GM12878 (cell line): ENCODE results near the gene FARS2. TPM values are rescaled to one million over a fixed set of nuclear protein-coding genes. Genes with fewer than 3 reads are reported as not detected.

Source experiments
- ATAC-seq: fragments of 200-7000 bp; cut with Tn5 transposase; 3 replicates; pipeline ENCODE4 v1.9.1; 2020; ENCODE audit warnings: mild to moderate bottlenecking, moderate library complexity
- BruUV-seq: library from RNA; stranded (reverse); fragments of 400-500 nt; replicated peaks from 2 replicates; lab custom pipeline; 2021; lab: Mats Ljungman, UMichigan
- CTCF ChIA-PET: fragments of 300-600 bp; sonication (Branson Sonifier 250); formaldehyde crosslinking; extraction: SDS; loops from one replicate; lab custom pipeline; 2021; ENCODE audit warnings: inconsistent platforms; lab: Yijun Ruan, JAX
- POLR2A ChIA-PET: fragments of 350-600 bp; formaldehyde crosslinking; extraction: SDS; loops from one replicate; lab custom pipeline; 2021; ENCODE audit warnings: inconsistent platforms; lab: Charles Lee
- RAD21 ChIA-PET: fragments of 300-600 bp; sonication (Branson Sonifier 250); formaldehyde crosslinking; loops from one replicate; lab custom pipeline; 2023; ENCODE audit warnings: antibody characterized with exemption; ENCODE audit not compliant: unreplicated experiment; lab: Charles Lee
- SMC1A ChIA-PET: fragments of 300-600 bp; sonication (Branson Sonifier 250); formaldehyde crosslinking; loops from one replicate; lab custom pipeline; 2023; ENCODE audit not compliant: unreplicated experiment, uncharacterized antibody; lab: Charles Lee
- DNase-seq: peaks from one replicate; pipeline ENCODE4 v3.0.0-alpha.2; 2011; ENCODE audit warnings: low read depth, low spot score
- FAIRE-seq: peaks from 3 replicates; lab custom pipeline; 2011; peaks lifted over from hg19 to GRCh38; lab: Jason Lieb, UNC
- H2AFZ ChIP-seq: 2 replicates; pipeline ENCODE4 v1.6.0; 2011; ENCODE audit warnings: low read depth, low read length, control low read depth; ENCODE audit not compliant: control insufficient read depth
- H3K27ac ChIP-seq: 2 replicates; pipeline ENCODE4 v1.5.1; 2011; ENCODE audit warnings: control low read depth; ENCODE audit not compliant: control insufficient read depth, insufficient read depth
- H3K27me3 ChIP-seq, 2 experiments: replicated peaks in 1 of 2; 2 replicates each; pipeline versions ENCODE4 v1.6.0 to v1.6.1; 2011; ENCODE audit warnings: low read length in 1 of 2; ENCODE audit not compliant: control insufficient read depth in 2 of 2, insufficient read depth in 2 of 2
- H3K36me3 ChIP-seq, 2 experiments: 2 replicates each; pipeline ENCODE4 v1.5.1; 2011; ENCODE audit warnings: low read length in 1 of 2; ENCODE audit not compliant: control insufficient read depth in 2 of 2, insufficient read depth in 2 of 2
- H3K4me1 ChIP-seq: 2 replicates; pipeline ENCODE4 v1.6.1; 2011; ENCODE audit warnings: mild to moderate bottlenecking, low read length, moderate library complexity, mixed read lengths; ENCODE audit not compliant: control insufficient read depth, insufficient read depth
- H3K4me2 ChIP-seq: 2 replicates; pipeline ENCODE4 v1.6.0; 2011; ENCODE audit warnings: control low read depth; ENCODE audit not compliant: control insufficient read depth, insufficient read depth
- H3K4me3 ChIP-seq: fragments of 200-600 bp; sonication (generic); 2 replicates; pipeline ENCODE4 v1.5.1; 2016
- H3K79me2 ChIP-seq: 2 replicates; pipeline ENCODE4 v1.6.0; 2011; ENCODE audit warnings: low read length; ENCODE audit not compliant: control insufficient read depth, insufficient read depth
- H3K9ac ChIP-seq: 2 replicates; pipeline ENCODE4 v1.8.0; 2011; ENCODE audit warnings: low read length, control low read depth, mixed read lengths; ENCODE audit not compliant: control insufficient read depth, insufficient read depth
- H3K9me3 ChIP-seq: replicated peaks from 3 replicates; pipeline ENCODE4 v1.5.1; 2011; ENCODE audit warnings: mild to moderate bottlenecking, low read length; ENCODE audit not compliant: control insufficient read depth, insufficient read depth
- H4K20me1 ChIP-seq: 2 replicates; pipeline ENCODE4 v1.6.0; 2011; ENCODE audit not compliant: control insufficient read depth, insufficient read depth
- BCL11A ChIP-seq: IDR thresholded peaks from 2 replicates; pipeline ENCODE4 v1.6.1; 2011; ENCODE audit warnings: low read depth, low read length
- CBX3 ChIP-seq: fragments of 200-600 bp; sonication (generic); IDR thresholded peaks from 2 replicates; pipeline ENCODE4 v1.6.1; 2016; ENCODE audit warnings: low read depth, borderline replicate concordance
- EP300 ChIP-seq, 2 experiments: fragments of 150-350 bp in 1 of 2; IDR thresholded peaks; 2 replicates each; pipeline ENCODE4 v1.6.1; 2011 to 2012; ENCODE audit warnings: low read depth in 2 of 2, low read length in 2 of 2, borderline replicate concordance in 1 of 2, improper control_type of control experiment in 1 of 2, inconsistent platforms in 1 of 2; ENCODE audit not compliant: control insufficient read depth in 1 of 2
- IKZF1 ChIP-seq: fragments of 450-650 bp; conservative IDR thresholded peaks from 2 replicates; pipeline ENCODE4 v1.6.1; 2017; ENCODE audit warnings: antibody characterized with exemption, mild to moderate bottlenecking
- MEF2A ChIP-seq: IDR thresholded peaks from 2 replicates; pipeline ENCODE4 v1.6.1; 2011; ENCODE audit warnings: low read depth, mild to moderate bottlenecking, low read length, moderate library complexity; ENCODE audit not compliant: insufficient read depth
- MXI1 ChIP-seq: fragments of 150-350 bp; IDR thresholded peaks from 2 replicates; pipeline ENCODE4 v1.6.1; 2011; ENCODE audit warnings: low read depth, mild to moderate bottlenecking, inconsistent platforms, low read length, improper control_type of control experiment
- NBN ChIP-seq: fragments of 450-650 bp; IDR thresholded peaks from 2 replicates; pipeline ENCODE4 v1.6.1; 2016
- SREBF2 ChIP-seq: IDR thresholded peaks from 2 replicates; pipeline ENCODE4 v1.6.1; 2012; ENCODE audit warnings: mild to moderate bottlenecking, low read length
- STAT1 ChIP-seq: fragments of 450-650 bp; conservative IDR thresholded peaks from 2 replicates; pipeline ENCODE4 v1.6.1; 2014; ENCODE audit warnings: antibody characterized with exemption, mild to moderate bottlenecking
- TARDBP ChIP-seq: IDR thresholded peaks from 2 replicates; pipeline ENCODE4 v1.6.1; 2016; ENCODE audit warnings: borderline replicate concordance
- TBL1XR1 ChIP-seq: IDR thresholded peaks from 2 replicates; pipeline ENCODE4 v1.6.1; 2012; ENCODE audit warnings: low read depth, low read length, improper control_type of control experiment
- ZNF274 ChIP-seq: IDR thresholded peaks from one replicate; pipeline ENCODE4 v1.8.0; 2011; ENCODE audit not compliant: insufficient read length, insufficient read depth
- WGBS: methylation state at CpG from one replicate; pipeline ENCODE4 v1.1.6; 2016; ENCODE audit warnings: low lambda C conversion rate; ENCODE audit not compliant: insufficient replicate concordance, insufficient coverage; ENCODE audit errors: missing lambda C conversion rate; 5-methylcytosine and 5-hydroxymethylcytosine counted together
- in situ Hi-C: fragments of 300-500 bp; cut with MboI; formaldehyde crosslinking; loops from 9 replicates; pipeline ENCODE4 v1.14.3; 2018; ENCODE audit warnings: mixed read lengths
- intact Hi-C: fragments of 100-400 bp; cut with micrococcal nuclease; formaldehyde crosslinking; loops from one replicate; pipeline ENCODE4 v1.14.2; 2022; ENCODE audit not compliant: unreplicated experiment
- polyA plus RNA-seq, 11 experiments: library from polyadenylated mRNA; depleted of rRNA in 4 of 11; unstranded in 6 of 11; stranded (reverse) in 5 of 11; fragments of >200 nt; fragmentation: Nextera tagmentation in 4 of 11; fragmentation: Illumina TruSeq in 1 of 11; extraction: Ambion mirVana in 4 of 11; extraction: Trizol in 1 of 11; gene quantifications; 1 replicate in 1 of 11; 2 replicates in 10 of 11; pipeline versions ENCODE4 v1.2.1 to v1.2.3, GENCODE V29; 2011 to 2016; ENCODE audit warnings: inconsistent platforms in 2 of 11, missing spikeins in 2 of 11, low read depth in 1 of 11
- total RNA-seq, 4 experiments: library from RNA; depleted of rRNA in 3 of 4; stranded (reverse); fragments of >200 nt in 3 of 4; fragmentation: Illumina TruSeq in 1 of 4; extraction: Trizol in 1 of 4; gene quantifications; 2 replicates each; pipeline versions ENCODE4 v1.2.1 to v1.2.3, GENCODE V29; 2013 to 2021

FARS2 gene
- total and polyA plus RNA-seq, 10 of the 15 experiments (the other 5 are each of a cell fraction or from before 2014, with no cell fraction given), result 16.8 to 46.7 (median 25.6) TPM

- no peak overlapping the region for H3K4me2 ChIP-seq
- no TSS peak for BruUV-seq
- H3K9ac ChIP-seq, result no peak overlapping the region
- H3K9me3 ChIP-seq, result no peaks in the 10 kb centered on the region
- CTCF ChIA-PET, result interaction anchor here (0.7 kb wide), 2 partner anchors 69 to 123 kb away, joined by 3 read pairs; no protein-coding TSS in a partner anchor
- H3K27ac ChIP-seq, result no peak overlapping the region
- no peaks in the 10 kb centered on the region for H4K20me1 ChIP-seq
- FAIRE-seq (no peak), ATAC-seq (no peak), DNase-seq (no peak)
- no peaks in the 10 kb centered on the region for H3K79me2 ChIP-seq
- TF ChIP-seq CBX3 (no peak), BCL11A (no peak), IKZF1 (no peak), EP300 (IDR thresholded peaks at IDR 0.05; ENCODE audit: borderline replicate concordance in 1 of 2, control insufficient read depth in 1 of 2, low read depth in 2 of 2, low read length in 2 of 2) (no peak), NBN (no peak), MXI1 (no peak)
- in situ Hi-C loops (no loop called here), intact Hi-C loops (no loop called here)
- H3K36me3 ChIP-seq, result no peaks in the 10 kb centered on the region
- WGBS, result 91% methylated on average over 6 of the region's 6 CpGs
- RAD21 ChIA-PET, result no interaction called here
- POLR2A ChIA-PET, result no interaction called here
- H3K4me3 ChIP-seq, result no peak overlapping the region
- H3K4me1 ChIP-seq, result peaks cover 6% of the 10 kb centered on the region
- SMC1A ChIA-PET, result no interaction called here
- no peaks in the 10 kb centered on the region for H3K27me3 ChIP-seq
- no peak overlapping the region for H2AFZ ChIP-seq
These were observed 416.1 kb downstream of the FARS2 start for GRCh38 chr6:5677219-5678000.

- Histone ChIP-seq H3K9ac (no peak overlapping the region), H4K20me1 (no peaks in the 10 kb centered on the region), H3K4me2 (peak overlapping the region; percentile 45), H3K36me3 (no peaks in the 10 kb centered on the region), H3K4me3 (0 out of 2 replicates have a peak overlapping the region, but pooled peaks have one; percentile 4), H3K27me3 (no peaks in the 10 kb centered on the region), H2AFZ (peak overlapping the region; percentile 57), H3K9me3 (no peaks in the 10 kb centered on the region), H3K27ac (peak overlapping the region; percentile 41; the same call in 1 of the 2 replicates), H3K4me1 (peaks cover 6% of the 10 kb centered on the region), H3K79me2 (no peaks in the 10 kb centered on the region)
- no peak for TF ChIP-seq SREBF2
- no peak for TF ChIP-seq STAT1
- no peak for TF ChIP-seq TBL1XR1
- TF ChIP-seq MEF2A, result no peak
- no peak for TF ChIP-seq TARDBP
- TF ChIP-seq ZNF274, result no peak
- no peak for FAIRE-seq
- CTCF ChIA-PET, result interaction anchor here (1.3 to 1.6 kb wide), 2 partner anchors 10 to 208 kb away, joined by 3 to 6 read pairs; no protein-coding TSS in a partner anchor
- intact Hi-C loops (no loop called here), in situ Hi-C loops (no loop called here)
- BruUV-seq, result no TSS peak
- RAD21 ChIA-PET, result no interaction called here
- no peak for ATAC-seq
- WGBS, result 95% methylated on average over 2 of the region's 2 CpGs
- DNase-seq, result no peak
- POLR2A ChIA-PET, result no interaction called here
- SMC1A ChIA-PET, result no interaction called here
These were observed 418.0 kb downstream of the FARS2 start for GRCh38 chr6:5679270-5679669.
